RWPE1 (cell line): ENCODE results near the gene ZSCAN22.
A peak's percentile ranks its signal among the peaks of the same experiment; 100 is the strongest.
"Not testable (repeated sequence)": the region's sequence is repeated elsewhere in the genome, so short reads cannot be mapped to it uniquely, and the experiment has no call there.

Experiments
- CTCF ChIA-PET: fragments of 350-600 bp; sonication (Branson Sonifier 250); formaldehyde crosslinking; extraction: SDS; loops from one replicate; lab custom pipeline; 2021; lab: Yijun Ruan, JAX
- POLR2A ChIA-PET: fragments of 400-600 bp; formaldehyde crosslinking; extraction: SDS; loops from one replicate; lab custom pipeline; 2020; ENCODE audit warnings: antibody characterized with exemption; ENCODE audit not compliant: low non-redundant PET; lab: Yijun Ruan, JAX
- DNase-seq: peaks from one replicate; pipeline ENCODE4 v3.0.0; 2012; ENCODE audit warnings: low spot score
- H3K27ac ChIP-seq: fragments of 450-650 bp; 2 replicates; pipeline ENCODE4 v1.5.1; 2017
- CTCF ChIP-seq: fragments of 450-650 bp; conservative IDR thresholded peaks from 2 replicates; pipeline ENCODE4 v1.5.1; 2017; ENCODE audit warnings: low read depth, mild to moderate bottlenecking

The ZSCAN22 gene

GRCh38 chr19:58336216-58336615 is 9.4 kb downstream of the ZSCAN22 start:
- CTCF ChIA-PET: no interaction called here

DNA sequence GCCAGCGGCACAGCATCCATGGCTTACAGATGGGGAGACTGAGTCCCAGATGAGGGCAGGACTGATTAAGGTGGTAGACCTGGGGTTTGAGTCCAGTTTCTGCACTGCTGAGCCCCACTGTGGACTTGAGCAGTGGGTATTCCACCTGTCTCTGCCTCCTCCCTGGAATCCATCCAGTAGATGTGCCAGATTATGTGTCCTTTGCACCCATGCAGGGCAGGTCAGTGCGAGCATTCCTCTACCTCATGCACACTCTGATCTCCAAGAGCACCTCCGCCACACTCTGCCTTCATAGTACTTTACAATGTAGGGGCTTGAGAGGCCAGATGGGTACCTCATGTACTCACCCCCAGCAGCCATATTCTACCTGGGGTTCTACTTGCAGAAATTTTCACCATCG is 10.0 kb downstream of the ZSCAN22 start:
- ChIA-PET CTCF (no interaction called here), POLR2A (interaction anchor here (0.7 kb wide), 1 partner anchor 105 kb away, joined by 3 read pairs; no protein-coding TSS in a partner anchor)
- H3K27ac ChIP-seq: no peak overlapping the region
- no peak for TF ChIP-seq CTCF
- no peak for DNase-seq

More at GRCh38 chr19:58336216-58336615, 9.4 kb downstream of the ZSCAN22 start:
- no peak for TF ChIP-seq CTCF
- no peak for DNase-seq
- POLR2A ChIA-PET: interaction anchor here (0.7 kb wide), 1 partner anchor 104 kb away, joined by 3 read pairs; no protein-coding TSS in a partner anchor
- H3K27ac ChIP-seq: no peak overlapping the region

GRCh38 chr19:58338336-58338735 is 11.5 kb downstream of the ZSCAN22 start:
- ChIA-PET POLR2A (no interaction called here), CTCF (interaction anchor here (0.6 kb wide), 1 partner anchor 73 kb away, joined by 3 read pairs; no protein-coding TSS in a partner anchor)
- no peak for TF ChIP-seq CTCF
- no peak for DNase-seq
- no peak overlapping the region for H3K27ac ChIP-seq

GRCh38 chr19:58338825-58339558 is 12.2 kb downstream of the ZSCAN22 start:
- no peak overlapping the region for H3K27ac ChIP-seq
- no peak for DNase-seq
- POLR2A ChIA-PET: no interaction called here
- CTCF ChIA-PET: no interaction called here
- no peak; the same call in 1 of the 2 replicates for TF ChIP-seq CTCF

DNA sequence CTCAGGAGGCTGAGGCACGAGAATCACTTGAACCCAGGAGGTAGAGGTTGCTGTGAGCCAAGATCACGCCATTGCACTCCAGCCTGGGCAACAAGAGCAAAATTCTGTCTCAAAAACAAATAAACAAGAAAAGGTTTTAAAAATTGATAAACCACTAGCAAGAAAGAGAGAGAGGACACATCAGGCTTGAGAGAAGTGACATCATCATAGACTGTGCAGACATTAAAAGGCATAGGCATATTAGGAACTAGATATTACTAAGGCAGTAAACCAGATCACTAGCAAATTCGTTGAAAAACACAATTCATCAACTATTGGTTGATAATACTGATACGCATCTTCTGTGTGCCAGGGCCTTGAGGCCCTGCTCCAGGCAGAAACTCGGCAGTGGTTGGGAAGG is 18.8 kb downstream of the ZSCAN22 start:
- ChIA-PET CTCF (no interaction called here), POLR2A (no interaction called here)
- TF ChIP-seq CTCF: no peak
- DNase-seq: no peak
- H3K27ac ChIP-seq: peak overlapping the region; percentile 68; the same call in 1 of the 2 replicates

DNA sequence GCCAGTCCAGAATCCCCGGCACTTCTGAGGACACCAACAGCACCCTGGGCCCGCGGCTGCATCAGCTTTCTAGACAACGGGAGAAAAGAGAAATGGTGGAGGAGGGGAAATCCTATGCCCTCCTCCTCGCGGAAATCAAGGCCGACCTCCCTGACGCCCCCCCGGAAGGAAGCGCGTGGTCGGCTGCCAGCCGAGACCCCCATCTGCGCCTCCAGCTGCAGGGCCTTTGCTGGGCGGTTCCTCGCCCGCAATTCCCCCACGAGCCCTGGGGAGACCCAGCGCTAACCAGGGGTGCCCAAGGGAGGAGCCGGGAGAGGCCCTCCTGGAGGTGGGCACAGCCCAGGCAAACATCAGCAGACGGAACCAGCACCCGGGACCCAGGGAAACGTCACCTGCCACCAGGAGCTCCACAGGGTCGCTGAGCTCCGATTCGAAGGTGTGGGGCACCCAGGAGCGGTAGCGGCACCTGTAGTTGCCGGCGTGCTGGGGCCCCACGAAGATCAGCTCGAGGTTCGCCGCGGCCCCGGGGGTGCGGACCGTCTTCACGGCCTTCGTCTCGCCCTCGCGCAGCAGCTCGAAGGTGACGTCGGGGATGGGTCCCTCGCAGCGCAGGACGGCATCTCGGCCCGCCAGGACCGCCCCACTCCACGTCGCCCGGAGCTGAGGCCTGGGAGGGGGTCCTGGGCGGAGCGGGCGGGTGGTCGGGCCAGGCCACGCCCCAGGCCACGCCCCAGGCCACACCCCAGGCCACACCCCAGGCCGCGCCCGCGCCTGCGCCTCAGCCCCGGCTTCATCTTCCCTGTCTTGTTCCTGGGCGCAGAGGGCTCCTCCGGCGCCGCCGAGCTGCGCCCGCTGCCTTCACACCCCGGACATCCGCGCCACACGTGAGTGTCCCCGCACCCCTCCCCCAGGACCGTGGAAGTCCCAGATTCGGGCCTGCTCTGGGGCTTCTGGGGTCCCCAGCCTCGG is 20.5 kb downstream of the ZSCAN22 start:
- ChIA-PET POLR2A (no interaction called here), CTCF (interaction anchor here (0.6 to 0.8 kb wide), 2 partner anchors 61 to 172 kb away, joined by 4 read pairs; partner anchors contain the start of gene ZNF584)
- H3K27ac ChIP-seq: peak overlapping the region; percentile 68

DNA sequence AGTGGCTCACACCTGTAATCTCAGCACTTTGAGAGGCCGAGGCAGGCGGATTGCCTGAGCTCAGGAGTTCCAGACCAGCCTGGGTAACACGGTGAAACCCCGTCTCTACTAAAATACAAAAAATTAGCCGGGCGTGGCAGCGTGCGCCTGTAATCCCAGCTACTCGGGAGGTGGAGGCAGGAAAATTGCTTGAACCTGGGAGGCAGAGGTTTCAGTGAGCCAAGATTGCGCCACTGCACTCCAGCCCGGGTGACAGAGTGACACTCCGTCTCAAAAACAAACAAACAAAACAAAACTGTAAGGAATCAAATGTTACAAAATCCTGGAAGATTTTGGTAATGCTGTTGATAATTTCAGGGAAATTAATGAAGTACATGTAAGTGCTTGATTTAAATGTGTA is 21.3 kb downstream of the ZSCAN22 start:
- DNase-seq, POLR2A ChIA-PET: not testable (repeated sequence)
- peak overlapping the region; percentile 68 for H3K27ac ChIP-seq
- CTCF ChIA-PET: interaction anchor here (1.1 kb wide), 1 partner anchor 14 kb away, joined by 3 read pairs; the partner anchor contains the start of gene ZNF497

More for the DNA sequence above, 20.5 kb downstream of the ZSCAN22 start:
- peak; percentile 74 for DNase-seq
- TF ChIP-seq CTCF: no peak
